C4-2B (cell line): Measurements from ENCODE around the gene EARS2.
"Not testable (repeated sequence)": the region's sequence is repeated elsewhere in the genome, so short reads cannot be mapped to it uniquely, and the experiment has no call there.

ENCODE experiments used
- H3K27ac ChIP-seq: fragments of 450-650 bp; 2 replicates; pipeline ENCODE4 v1.5.1; 2017
- CTCF ChIP-seq: fragments of 450-650 bp; conservative IDR thresholded peaks from 2 replicates; pipeline ENCODE4 v1.5.1; 2017; ENCODE audit warnings: mild to moderate bottlenecking
- ZFX ChIP-seq: fragments of 450-650 bp; IDR thresholded peaks from 2 replicates; pipeline ENCODE4 v1.6.1; 2017

Gene EARS2

GRCh38 chr16:23552161-23552560 is 5.0 kb downstream of the EARS2 start:
- no peak for TF ChIP-seq CTCF
- no peak for TF ChIP-seq ZFX
- H3K27ac ChIP-seq: no peak overlapping the region

GRCh38 chr16:23549938-23550337 is 7.2 kb downstream of the EARS2 start:
- no peak overlapping the region for H3K27ac ChIP-seq
- TF ChIP-seq CTCF: no peak
- no peak for TF ChIP-seq ZFX

GRCh38 chr16:23544436-23544835 is 12.7 kb downstream of the EARS2 start:
- TF ChIP-seq ZFX: no peak
- TF ChIP-seq CTCF: no peak
- H3K27ac ChIP-seq: no peak overlapping the region

- H3K27ac ChIP-seq: not testable (repeated sequence)
These were observed 16.4 kb downstream of the EARS2 start for GRCh38 chr16:23540817-23541178.

GRCh38 chr16:23539984-23540816 is 16.9 kb downstream of the EARS2 start:
- H3K27ac ChIP-seq: no peak overlapping the region
- TF ChIP-seq CTCF: no peak

- no peak for TF ChIP-seq ZFX
- no peak for TF ChIP-seq CTCF
- no peak overlapping the region for H3K27ac ChIP-seq
These were observed 18.3 kb downstream of the EARS2 start for GRCh38 chr16:23538919-23539278.

- no peak overlapping the region for H3K27ac ChIP-seq
- TF ChIP-seq ZFX (no peak), CTCF (no peak)
These were observed 19.8 kb downstream of the EARS2 start for GRCh38 chr16:23537390-23537789.

GRCh38 chr16:23535901-23536300 is 21.2 kb downstream of the EARS2 start:
- no peak overlapping the region for H3K27ac ChIP-seq
- TF ChIP-seq CTCF (no peak), ZFX (no peak)
